Keratinocyte (primary cell): Measurements from ENCODE around the gene C20orf173. TPM values are rescaled to one million over a fixed set of nuclear protein-coding genes. Genes with fewer than 3 reads are reported as not detected.

Source experiments
- DNase-seq: peaks from one replicate; pipeline ENCODE4 v3.0.0-alpha.2; 2011; ENCODE audit warnings: low read depth, missing footprints, low spot score
- FAIRE-seq: peaks from 2 replicates; lab custom pipeline; 2011; peaks lifted over from hg19 to GRCh38; lab: Jason Lieb, UNC
- H2AFZ ChIP-seq: 2 replicates; pipeline ENCODE4 v1.6.0; 2012; ENCODE audit warnings: low read length, control low read depth, inconsistent platforms; ENCODE audit not compliant: control insufficient read depth
- H3K27ac ChIP-seq: 2 replicates; pipeline ENCODE4 v1.5.1; 2011; ENCODE audit warnings: low read length; ENCODE audit not compliant: control insufficient read depth, insufficient read depth
- H3K27me3 ChIP-seq: 3 replicates; pipeline ENCODE4 v1.6.0; 2011; ENCODE audit warnings: low read length; ENCODE audit not compliant: control insufficient read depth, insufficient read depth; ENCODE audit errors: extremely low read depth
- H3K36me3 ChIP-seq, 2 experiments: 2 replicates in 1 of 2; 3 replicates in 1 of 2; pipeline ENCODE4 v1.5.1; 2011; ENCODE audit warnings: low read length in 2 of 2, mild to moderate bottlenecking in 1 of 2; ENCODE audit not compliant: control insufficient read depth in 2 of 2, insufficient read depth in 2 of 2; ENCODE audit errors: extremely low read depth in 1 of 2
- H3K4me1 ChIP-seq: 3 replicates; pipeline ENCODE4 v1.5.1; 2011; ENCODE audit warnings: low read length; ENCODE audit not compliant: control insufficient read depth, insufficient read depth; ENCODE audit errors: extremely low read depth
- H3K4me2 ChIP-seq: 3 replicates; pipeline ENCODE4 v1.6.0; 2011; ENCODE audit warnings: low read depth, low read length; ENCODE audit not compliant: control insufficient read depth, insufficient read depth; ENCODE audit errors: extremely low read depth
- H3K4me3 ChIP-seq, 3 experiments: fragments of 200-600 bp in 1 of 3; sonication (generic) in 1 of 3; 2 replicates in 2 of 3; 3 replicates in 1 of 3; pipeline ENCODE4 v1.5.1; 2011 to 2016; ENCODE audit warnings: low read length in 3 of 3, mild to moderate bottlenecking in 3 of 3, control low read depth in 2 of 3, inconsistent platforms in 1 of 3, low read depth in 1 of 3, mixed read lengths in 1 of 3, mixed run types in 1 of 3, moderate library complexity in 1 of 3; ENCODE audit not compliant: control insufficient read depth in 2 of 3, insufficient read depth in 2 of 3; ENCODE audit errors: extremely low read depth in 1 of 3
- H3K79me2 ChIP-seq: 2 replicates; pipeline ENCODE4 v1.6.0; 2012; ENCODE audit warnings: low read length; ENCODE audit not compliant: control insufficient read depth, insufficient read depth
- H3K9ac ChIP-seq: 3 replicates; pipeline ENCODE4 v1.6.0; 2011; ENCODE audit warnings: low read length; ENCODE audit not compliant: control insufficient read depth, insufficient read depth; ENCODE audit errors: extremely low read depth
- H3K9me1 ChIP-seq: 3 replicates; pipeline ENCODE4 v1.6.0; 2011; ENCODE audit warnings: low read length; ENCODE audit not compliant: control insufficient read depth, insufficient read depth; ENCODE audit errors: extremely low read depth
- H3K9me3 ChIP-seq: 2 replicates; pipeline ENCODE4 v1.5.1; 2012; ENCODE audit warnings: low read depth, low read length; ENCODE audit not compliant: control insufficient read depth
- H4K20me1 ChIP-seq: 3 replicates; pipeline ENCODE4 v1.6.0; 2011; ENCODE audit warnings: low read length; ENCODE audit not compliant: control insufficient read depth, insufficient read depth; ENCODE audit errors: extremely low read depth
- CTCF ChIP-seq, 3 experiments: IDR thresholded peaks in 1 of 3; conservative IDR thresholded peaks in 1 of 3; optimal IDR thresholded peaks in 1 of 3; 2 replicates in 2 of 3; 3 replicates in 1 of 3; pipeline versions ENCODE3 to v1.5.1; 2011; ENCODE audit warnings: low read length in 3 of 3, mild to moderate bottlenecking in 3 of 3, moderate library complexity in 2 of 3, control low read depth in 1 of 3, inconsistent platforms in 1 of 3; ENCODE audit not compliant: insufficient read depth in 2 of 3; ENCODE audit errors: extremely low read depth in 1 of 3
- EZH2 ChIP-seq: IDR thresholded peaks from one replicate; pipeline ENCODE4 v1.6.1; 2012; ENCODE audit warnings: inconsistent platforms, mild to moderate bottlenecking, low read length, moderate library complexity
- dilution Hi-C: fragments of 300-500 bp; cut with MboI; formaldehyde crosslinking; loops from one replicate; pipeline ENCODE4 v1.7.0; 2020; ENCODE audit warnings: low sequenced_read_pairs; ENCODE audit not compliant: extremely low pct_ligation_motif_present
- polyA plus RNA-seq, 5 experiments: library from polyadenylated mRNA; depleted of rRNA in 3 of 5; stranded (reverse) in 3 of 5; stranded (forward) in 1 of 5; unstranded in 1 of 5; fragments of >200 nt; gene quantifications; 1 replicate in 1 of 5; 2 replicates in 3 of 5; 3 replicates in 1 of 5; pipeline versions ENCODE4 v1.2.1 to v1.2.3, GENCODE V29; 2011 to 2012; ENCODE audit warnings: missing spikeins in 2 of 5, low read depth in 1 of 5, low replicate concordance in 1 of 5

C20orf173 gene
- polyA plus RNA-seq, 1 donor (not counting 4 experiments of a cell fraction or from before 2014, with no cell fraction given): not detected

GRCh38 chr20:35578469-35578868 is 49.0 kb upstream of the C20orf173 start:
- no peak overlapping the region for H2AFZ ChIP-seq
- no peak overlapping the region for H3K27ac ChIP-seq
- H3K79me2 ChIP-seq: no peaks in the 10 kb centered on the region
- no peaks in the 10 kb centered on the region for H3K9me3 ChIP-seq
- no peak for TF ChIP-seq EZH2
- no peak for TF ChIP-seq CTCF (optimal IDR thresholded peaks at IDR 0.05 in 1 of 3, IDR thresholded peaks at IDR 0.05 in 1 of 3, conservative IDR thresholded peaks at IDR 0.05 in 1 of 3; ENCODE audit: extremely low read depth in 1 of 3, insufficient read depth in 2 of 3, low read length in 3 of 3)
- DNase-seq (no peak), FAIRE-seq (no peak)
- H3K4me3 ChIP-seq: no peak overlapping the region
- no peaks in the 10 kb centered on the region for H3K4me1 ChIP-seq
- H3K36me3 ChIP-seq: no peaks in the 10 kb centered on the region
- no peak overlapping the region for H3K9ac ChIP-seq
- dilution Hi-C loops: no loop called here
- H3K9me1 ChIP-seq: no peaks in the 10 kb centered on the region
- peaks cover 3% of the 10 kb centered on the region for H3K27me3 ChIP-seq
- H3K4me2 ChIP-seq: no peak overlapping the region
- no peaks in the 10 kb centered on the region for H4K20me1 ChIP-seq

- TF ChIP-seq EZH2 (no peak), CTCF (optimal IDR thresholded peaks at IDR 0.05 in 1 of 3, IDR thresholded peaks at IDR 0.05 in 1 of 3, conservative IDR thresholded peaks at IDR 0.05 in 1 of 3; ENCODE audit: extremely low read depth in 1 of 3, insufficient read depth in 2 of 3, low read length in 3 of 3) (no peak)
- Histone ChIP-seq H3K9ac (no peak overlapping the region), H4K20me1 (no peaks in the 10 kb centered on the region), H3K4me2 (no peak overlapping the region), H3K79me2 (no peaks in the 10 kb centered on the region), H3K4me3 (no peak overlapping the region), H3K4me1 (no peaks in the 10 kb centered on the region), H3K27me3 (peaks cover 3% of the 10 kb centered on the region), H3K9me1 (no peaks in the 10 kb centered on the region), H3K9me3 (no peaks in the 10 kb centered on the region), H3K36me3 (no peaks in the 10 kb centered on the region), H3K27ac (no peak overlapping the region), H2AFZ (no peak overlapping the region)
- dilution Hi-C loops: no loop called here
- FAIRE-seq (no peak), DNase-seq (no peak)
Observed at GRCh38 chr20:35576816-35577215, 47.4 kb upstream of the C20orf173 start.
